Bronchial epithelial cell (primary cell): ENCODE measurements around the gene TMED8. TPM values are rescaled to one million over a fixed set of nuclear protein-coding genes. Genes with fewer than 3 reads are reported as not detected.

ENCODE experiments used
- DNase-seq: peaks from one replicate; pipeline ENCODE4 v3.0.0-alpha.2; 2010; ENCODE audit warnings: low read depth
- FAIRE-seq: peaks from 2 replicates; lab custom pipeline; 2011; peaks lifted over from hg19 to GRCh38; lab: Jason Lieb, UNC
- H3K27me3 ChIP-seq: 2 replicates; pipeline ENCODE4 v1.5.1; 2011; ENCODE audit warnings: low read length; ENCODE audit not compliant: control insufficient read depth, insufficient read depth
- H3K36me3 ChIP-seq: 2 replicates; pipeline ENCODE4 v1.5.1; 2011; ENCODE audit warnings: low read length; ENCODE audit not compliant: control insufficient read depth, insufficient read depth
- H3K4me3 ChIP-seq: 2 replicates; pipeline ENCODE4 v1.5.1; 2011; ENCODE audit warnings: mild to moderate bottlenecking, low read depth, low read length, control low read depth
- total RNA-seq: library from RNA; depleted of rRNA; stranded (reverse); fragments of >200 nt; gene quantifications from 2 replicates; pipeline ENCODE4 v1.2.1, GENCODE V29; 2014
- TF ChIP-seq, protein P1 (sequence below): IDR thresholded peaks from 2 replicates; pipeline ENCODE4 v1.5.1; 2011; ENCODE audit warnings: mild to moderate bottlenecking, moderate library complexity, low read length, control low read depth, inconsistent platforms; ENCODE audit not compliant: insufficient read depth, severe bottlenecking

TMED8 gene
- total RNA-seq, 1 donor from 2014 or later: 6.8 TPM

DNA sequence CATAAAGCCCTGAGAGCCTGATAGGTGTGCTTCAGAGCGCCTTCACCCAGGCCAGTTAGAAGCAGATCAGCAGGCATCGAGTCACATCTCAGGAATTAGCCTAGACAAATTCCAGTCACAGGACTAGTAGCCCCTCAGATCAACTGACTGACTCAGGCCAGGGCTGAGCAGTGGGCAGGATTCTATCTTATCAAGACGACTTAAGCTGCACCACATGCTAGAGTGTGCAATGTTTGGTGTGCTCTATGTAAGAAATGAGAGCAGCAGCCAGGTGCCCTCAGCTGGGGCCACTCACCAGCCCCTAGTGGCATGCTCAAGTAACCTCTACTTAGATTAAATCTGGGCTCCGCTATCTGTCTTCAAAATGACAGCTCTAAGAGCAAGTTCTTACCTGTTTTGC lies 86.2 kb downstream of the TMED8 start:
- FAIRE-seq (no peak), DNase-seq (peak; percentile 40)
- H3K27me3 ChIP-seq: no peaks in the 10 kb centered on the region
- TF ChIP-seq, protein P1, sequence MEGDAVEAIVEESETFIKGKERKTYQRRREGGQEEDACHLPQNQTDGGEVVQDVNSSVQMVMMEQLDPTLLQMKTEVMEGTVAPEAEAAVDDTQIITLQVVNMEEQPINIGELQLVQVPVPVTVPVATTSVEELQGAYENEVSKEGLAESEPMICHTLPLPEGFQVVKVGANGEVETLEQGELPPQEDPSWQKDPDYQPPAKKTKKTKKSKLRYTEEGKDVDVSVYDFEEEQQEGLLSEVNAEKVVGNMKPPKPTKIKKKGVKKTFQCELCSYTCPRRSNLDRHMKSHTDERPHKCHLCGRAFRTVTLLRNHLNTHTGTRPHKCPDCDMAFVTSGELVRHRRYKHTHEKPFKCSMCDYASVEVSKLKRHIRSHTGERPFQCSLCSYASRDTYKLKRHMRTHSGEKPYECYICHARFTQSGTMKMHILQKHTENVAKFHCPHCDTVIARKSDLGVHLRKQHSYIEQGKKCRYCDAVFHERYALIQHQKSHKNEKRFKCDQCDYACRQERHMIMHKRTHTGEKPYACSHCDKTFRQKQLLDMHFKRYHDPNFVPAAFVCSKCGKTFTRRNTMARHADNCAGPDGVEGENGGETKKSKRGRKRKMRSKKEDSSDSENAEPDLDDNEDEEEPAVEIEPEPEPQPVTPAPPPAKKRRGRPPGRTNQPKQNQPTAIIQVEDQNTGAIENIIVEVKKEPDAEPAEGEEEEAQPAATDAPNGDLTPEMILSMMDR: no peak
- peaks cover 1% of the 10 kb centered on the region for H3K36me3 ChIP-seq
- H3K4me3 ChIP-seq: no peak overlapping the region

DNA sequence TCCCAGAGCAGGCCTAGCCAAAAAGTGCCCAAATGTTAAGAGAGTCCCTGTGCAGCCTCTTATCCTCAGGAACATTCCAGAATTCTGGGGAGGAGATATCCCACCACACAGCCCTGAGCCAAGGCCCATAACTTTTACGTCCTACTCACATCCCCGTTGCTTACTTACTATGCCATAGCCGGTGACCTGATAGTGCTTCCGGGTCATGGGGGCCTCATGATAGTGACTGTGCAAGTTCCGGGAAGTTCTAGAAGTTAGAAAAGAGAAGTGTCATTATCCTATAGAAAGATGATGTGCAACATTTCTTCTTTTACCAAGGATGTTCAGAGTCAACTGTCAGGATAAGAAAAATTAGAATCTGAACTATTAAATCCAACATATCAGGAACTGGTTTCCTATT lies 90.3 kb downstream of the TMED8 start:
- FAIRE-seq (no peak), DNase-seq (no peak)
- H3K4me3 ChIP-seq: no peak overlapping the region
- H3K27me3 ChIP-seq: no peaks in the 10 kb centered on the region
- TF ChIP-seq, protein P1: no peak
- H3K36me3 ChIP-seq: peaks cover 6% of the 10 kb centered on the region

Other genes starting within 250 kb of the TMED8 start
- not detected in 2 replicates for gene ZDHHC22, start 235.3 kb downstream of the TMED8 start, total RNA-seq
- 0.79 and 4.5 TPM in 2 replicates for gene TMEM63C, start 195.3 kb downstream of the TMED8 start, total RNA-seq
- 0.26 TPM in 1 of 2 replicates, not detected in the other for gene NGB, start 105.9 kb downstream of the TMED8 start, total RNA-seq
- 5.8 and 7.8 TPM in 2 replicates for gene POMT2, start 56.2 kb downstream of the TMED8 start, total RNA-seq
- gene GSTZ1, start 56.1 kb downstream of the TMED8 start, total RNA-seq: 55.6 and 66.1 TPM in 2 replicates
- under 0.01 and 0.26 TPM in 2 replicates for gene SAMD15, start 285 bp upstream of the TMED8 start, total RNA-seq
- 0.26 and 0.51 TPM in 2 replicates for gene NOXRED1, start 46.4 kb upstream of the TMED8 start, total RNA-seq
- 20.0 and 20.9 TPM in 2 replicates for gene VIPAS39, start 80.5 kb upstream of the TMED8 start, total RNA-seq
- 137 and 179 TPM in 2 replicates for gene AHSA1, start 81.0 kb upstream of the TMED8 start, total RNA-seq
- not detected in 2 replicates for gene ISM2, start 121.7 kb upstream of the TMED8 start, total RNA-seq
- 26.8 and 31.9 TPM in 2 replicates for gene SPTLC2, start 239.5 kb upstream of the TMED8 start, total RNA-seq